PC-3 (cell line): Measurements from ENCODE around the gene FUT8. TPM values are rescaled to one million over a fixed set of nuclear protein-coding genes. Genes with fewer than 3 reads are reported as not detected.

ENCODE experiments used
- ATAC-seq: fragments of 200-7000 bp; cut with Tn5 transposase; 2 replicates; pipeline ENCODE4 v1.9.1; 2020; ENCODE audit warnings: mild to moderate bottlenecking, moderate library complexity
- BruUV-seq: library from RNA; stranded (reverse); fragments of 400-500 nt; replicated peaks from 2 replicates; lab custom pipeline; 2021; lab: Mats Ljungman, UMichigan
- CTCF ChIA-PET: fragments of 300-600 bp; sonication (Branson Sonifier 250); formaldehyde crosslinking; loops from one replicate; lab custom pipeline; 2022; ENCODE audit warnings: antibody characterized with exemption; lab: Charles Lee
- POLR2A ChIA-PET: fragments of 300-600 bp; sonication (Branson Sonifier 250); formaldehyde crosslinking; loops from one replicate; lab custom pipeline; 2022; ENCODE audit warnings: antibody characterized with exemption; ENCODE audit not compliant: unreplicated experiment; lab: Charles Lee
- DNase-seq: peaks from one replicate; pipeline ENCODE4 v3.0.0-alpha.2; 2015
- H2AFZ ChIP-seq: fragments of 300-600 bp; sonication (generic); 2 replicates; pipeline ENCODE4 v1.6.0; 2016; ENCODE audit warnings: antibody characterized with exemption, low read length
- H3F3A ChIP-seq: fragments of 300-600 bp; sonication (generic); one replicate; pipeline ENCODE4 v1.6.0; 2017; ENCODE audit warnings: antibody characterized with exemption, low read length, control low read depth, mild to moderate bottlenecking; ENCODE audit not compliant: unreplicated experiment
- H3K27ac ChIP-seq: fragments of 300-600 bp; sonication (generic); 2 replicates; pipeline ENCODE4 v1.5.1; 2016; ENCODE audit warnings: mild to moderate bottlenecking, low read length
- H3K27me3 ChIP-seq: fragments of 300-600 bp; sonication (generic); 2 replicates; pipeline ENCODE4 v1.6.1; 2016; ENCODE audit warnings: low read length, mixed read lengths
- H3K36me3 ChIP-seq: fragments of 300-600 bp; sonication (generic); 2 replicates; pipeline ENCODE4 v1.6.1; 2016; ENCODE audit warnings: low read depth, mixed run types, low read length, mixed read lengths
- H3K4me1 ChIP-seq: fragments of 300-600 bp; sonication (generic); 2 replicates; pipeline ENCODE4 v1.5.1; 2016; ENCODE audit warnings: low read length; ENCODE audit not compliant: insufficient read depth
- H3K4me2 ChIP-seq: fragments of 300-600 bp; sonication (generic); 2 replicates; pipeline ENCODE4 v1.6.0; 2016; ENCODE audit warnings: low read length
- H3K4me3 ChIP-seq: fragments of 300-600 bp; sonication (generic); 2 replicates; pipeline ENCODE4 v1.5.1; 2016; ENCODE audit warnings: mild to moderate bottlenecking, low read length, mixed read lengths
- H3K79me2 ChIP-seq: fragments of 300-600 bp; sonication (generic); 2 replicates; pipeline ENCODE4 v1.6.1; 2017; ENCODE audit warnings: low read length, mixed read lengths
- H3K9ac ChIP-seq: fragments of 300-600 bp; sonication (generic); 2 replicates; pipeline ENCODE4 v1.6.0; 2016; ENCODE audit warnings: mild to moderate bottlenecking, low read length
- H3K9me2 ChIP-seq: fragments of 300-600 bp; sonication (generic); replicated peaks from 2 replicates; pipeline ENCODE4 v1.6.1; 2016; ENCODE audit warnings: mixed run types, low read length, mixed read lengths
- H3K9me3 ChIP-seq: fragments of 300-600 bp; sonication (generic); 2 replicates; pipeline ENCODE4 v1.6.1; 2016; ENCODE audit warnings: low read length, mixed read lengths
- H4K20me1 ChIP-seq: fragments of 300-600 bp; sonication (generic); 2 replicates; pipeline ENCODE4 v1.6.1; 2016; ENCODE audit warnings: low read length, mixed read lengths
- CTCF ChIP-seq: fragments of 300-600 bp; sonication (generic); conservative IDR thresholded peaks from 2 replicates; pipeline ENCODE4 v1.5.1; 2017; ENCODE audit warnings: antibody characterized with exemption, low read depth, mild to moderate bottlenecking, low read length
- EZH2 ChIP-seq: fragments of 300-600 bp; sonication (generic); IDR thresholded peaks from one replicate; pipeline ENCODE4 v1.6.1; 2017; ENCODE audit warnings: antibody characterized with exemption, mild to moderate bottlenecking, low read length; ENCODE audit not compliant: unreplicated experiment
- EZH2phosphoT487 ChIP-seq: fragments of 300-600 bp; sonication (generic); IDR thresholded peaks from 2 replicates; pipeline ENCODE4 v1.6.1; 2018; ENCODE audit warnings: mild to moderate bottlenecking, antibody characterized with exemption, low read length, borderline replicate concordance
- intact Hi-C: fragments of 100-400 bp; cut with micrococcal nuclease; formaldehyde crosslinking; loops from 2 replicates; pipeline ENCODE4 v1.9.0; 2023
- total RNA-seq: library from RNA; depleted of rRNA; stranded (reverse); fragments of >200 nt; gene quantifications from 2 replicates; pipeline ENCODE4 v1.2.3, GENCODE V29; 2014

Gene FUT8
- total RNA-seq, 1 experiment from 2014 or later: 132 TPM

DNA sequence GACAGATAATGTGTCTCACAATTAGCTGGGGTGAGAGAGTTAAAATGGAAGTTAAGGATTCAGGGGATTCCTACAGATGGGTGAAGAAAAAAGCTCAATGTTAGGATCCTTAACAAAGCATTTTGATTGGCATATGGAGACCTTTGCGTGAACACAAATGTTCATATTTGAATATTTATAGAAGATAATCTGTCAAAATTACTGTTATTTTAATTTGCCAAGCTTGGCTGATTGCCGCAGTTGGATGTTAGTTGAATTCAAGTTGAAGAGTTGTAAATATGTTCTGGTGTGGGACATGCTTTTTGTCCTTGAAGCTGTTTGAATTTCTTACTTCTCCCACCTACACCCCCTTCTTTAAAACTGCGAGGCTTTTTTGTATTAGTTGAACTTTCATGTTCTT lies 91.2 kb downstream of the FUT8 start:
- H3K9ac ChIP-seq: no peak overlapping the region
- no peak overlapping the region for H3K4me3 ChIP-seq
- CTCF ChIA-PET: no interaction called here
- no peaks in the 10 kb centered on the region for H3K9me2 ChIP-seq
- DNase-seq (no peak), ATAC-seq (no peak)
- H3K36me3 ChIP-seq: peaks cover 17% of the 10 kb centered on the region
- H3K79me2 ChIP-seq: peaks cover 97% of the 10 kb centered on the region
- H3F3A ChIP-seq: no peaks in the 10 kb centered on the region
- no peak overlapping the region for H3K4me2 ChIP-seq
- H4K20me1 ChIP-seq: peaks cover 10% of the 10 kb centered on the region
- no peak overlapping the region for H3K27ac ChIP-seq
- no peaks in the 10 kb centered on the region for H3K27me3 ChIP-seq
- no TSS peak for BruUV-seq
- no peak overlapping the region for H2AFZ ChIP-seq
- TF ChIP-seq EZH2 (no peak), EZH2phosphoT487 (no peak), CTCF (no peak)
- no peaks in the 10 kb centered on the region for H3K9me3 ChIP-seq
- H3K4me1 ChIP-seq: peaks cover 11% of the 10 kb centered on the region; the same call in 1 of the 2 replicates
- intact Hi-C loops: loop anchor here (5.0 kb wide), 1 partner anchor 341 kb away; no protein-coding TSS in a partner anchor
- POLR2A ChIA-PET: interaction anchor here (0.5 kb wide), 1 partner anchor 22 kb away, joined by 4 read pairs; no protein-coding TSS in a partner anchor

DNA sequence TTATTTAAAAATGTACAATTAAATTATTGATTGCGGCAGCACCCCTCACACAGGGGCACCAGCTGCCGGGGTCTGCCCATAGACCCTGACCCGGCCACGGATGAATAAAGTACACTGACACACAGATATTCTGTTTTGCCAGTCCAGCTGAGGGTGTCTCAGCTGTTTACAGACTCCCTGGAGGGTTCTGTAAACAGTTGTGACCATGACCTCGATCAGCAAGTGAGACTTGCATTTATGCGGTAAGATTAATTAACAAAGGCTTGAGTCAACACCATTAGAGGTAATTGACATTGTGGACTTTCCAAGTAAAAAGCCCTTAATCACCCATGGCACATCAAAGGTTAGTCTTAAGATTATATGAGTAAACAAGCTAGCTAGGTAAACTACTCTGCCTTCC lies 94.3 kb downstream of the FUT8 start:
- no peak for DNase-seq
- Histone ChIP-seq H3K27ac (no peak overlapping the region), H4K20me1 (peaks cover 15% of the 10 kb centered on the region), H3K36me3 (peaks cover 20% of the 10 kb centered on the region), H3K9me3 (no peaks in the 10 kb centered on the region), H3K9me2 (no peaks in the 10 kb centered on the region), H3K4me3 (no peak overlapping the region), H3F3A (no peaks in the 10 kb centered on the region), H2AFZ (no peak overlapping the region), H3K27me3 (no peaks in the 10 kb centered on the region), H3K9ac (no peak overlapping the region), H3K4me1 (peaks cover 11% of the 10 kb centered on the region; the same call in 1 of the 2 replicates), H3K4me2 (no peak overlapping the region), H3K79me2 (peaks cover 97% of the 10 kb centered on the region)
- intact Hi-C loops: no loop called here
- ChIA-PET POLR2A (no interaction called here), CTCF (no interaction called here)
- ATAC-seq: no peak
- BruUV-seq: no TSS peak
- TF ChIP-seq EZH2phosphoT487 (no peak), CTCF (no peak), EZH2 (no peak)

- CTCF ChIA-PET: no interaction called here
- peaks cover 95% of the 10 kb centered on the region for H3K79me2 ChIP-seq
- POLR2A ChIA-PET: no interaction called here
- BruUV-seq: no TSS peak
- no peaks in the 10 kb centered on the region for H3K9me2 ChIP-seq
- H3K27me3 ChIP-seq: no peaks in the 10 kb centered on the region
- intact Hi-C loops: no loop called here
- no peak overlapping the region for H3K9ac ChIP-seq
- H3K27ac ChIP-seq: no peak overlapping the region
- no peaks in the 10 kb centered on the region for H3K9me3 ChIP-seq
- no peak for DNase-seq
- peaks cover 20% of the 10 kb centered on the region; the same call in 1 of the 2 replicates for H4K20me1 ChIP-seq
- no peaks in the 10 kb centered on the region for H3K4me1 ChIP-seq
- no peak overlapping the region for H3K4me2 ChIP-seq
- H3F3A ChIP-seq: no peaks in the 10 kb centered on the region
- H3K36me3 ChIP-seq: peaks cover 20% of the 10 kb centered on the region
- no peak overlapping the region for H2AFZ ChIP-seq
- H3K4me3 ChIP-seq: no peak overlapping the region
- no peak for ATAC-seq
- TF ChIP-seq EZH2 (no peak), CTCF (no peak), EZH2phosphoT487 (no peak)
Observed at GRCh38 chr14:65509842-65510241, 97.3 kb downstream of the FUT8 start.
